Measurements from ENCODE around the gene PLEKHO2.

Gene PLEKHO2

GRCh38 chr15:64892847-64893403 is 51.2 kb downstream of the PLEKHO2 start:
- no peak for DNase-seq (ENCODE audit: low read depth)

GRCh38 chr15:64893481-64894394 is 52.0 kb downstream of the PLEKHO2 start:
- peak; percentile 92 for DNase-seq (ENCODE audit: low read depth)

- peak; percentile 70 for DNase-seq (ENCODE audit: low read depth)
These were observed 52.8 kb downstream of the PLEKHO2 start for GRCh38 chr15:64894395-64895056.

GRCh38 chr15:64895285-64896065 is 53.8 kb downstream of the PLEKHO2 start:
- no peak for DNase-seq (ENCODE audit: low read depth)

GRCh38 chr15:64896371-64897069 is 54.8 kb downstream of the PLEKHO2 start:
- no peak for DNase-seq (ENCODE audit: low read depth)

- DNase-seq (ENCODE audit: low read depth) = no peak
These were observed 55.8 kb downstream of the PLEKHO2 start for GRCh38 chr15:64897345-64897985.

GRCh38 chr15:64898406-64898805 is 56.7 kb downstream of the PLEKHO2 start:
- no peak for DNase-seq (ENCODE audit: low read depth)

GRCh38 chr15:64901141-64901540 is 59.4 kb downstream of the PLEKHO2 start:
- DNase-seq (ENCODE audit: low read depth) = no peak

- no peak for DNase-seq (ENCODE audit: low read depth)
These were observed 60.2 kb downstream of the PLEKHO2 start for GRCh38 chr15:64901914-64902313.

- DNase-seq (ENCODE audit: low read depth) = no peak
These were observed 61.1 kb downstream of the PLEKHO2 start for GRCh38 chr15:64902863-64903262.

- no peak for DNase-seq (ENCODE audit: low read depth)
These were observed 61.7 kb downstream of the PLEKHO2 start for GRCh38 chr15:64903326-64903950.

- no peak for DNase-seq (ENCODE audit: low read depth)
These were observed 62.5 kb downstream of the PLEKHO2 start for GRCh38 chr15:64904189-64904588.

GRCh38 chr15:64905119-64905831 is 63.6 kb downstream of the PLEKHO2 start:
- peak; percentile 69 for DNase-seq (ENCODE audit: low read depth)

- DNase-seq (ENCODE audit: low read depth) = no peak
These were observed 64.2 kb downstream of the PLEKHO2 start for GRCh38 chr15:64905941-64906340.

GRCh38 chr15:64906402-64906801 is 64.7 kb downstream of the PLEKHO2 start:
- DNase-seq (ENCODE audit: low read depth) = no peak

- no peak for DNase-seq (ENCODE audit: low read depth)
These were observed 66.3 kb downstream of the PLEKHO2 start for GRCh38 chr15:64907991-64908390.

- DNase-seq (ENCODE audit: low read depth) = no peak
These were observed 67.8 kb downstream of the PLEKHO2 start for GRCh38 chr15:64909546-64909945.

- DNase-seq (ENCODE audit: low read depth) = peak; percentile 16
These were observed 69.8 kb downstream of the PLEKHO2 start, which contains the start of gene ANKDD1A for GRCh38 chr15:64911311-64912186. ANKDD1A (plus strand) TSS chr15:64911902; CDS start chr15:64911931, 29 bp downstream.
